Stimulated activated CD4-positive, alpha-beta T cell treated with anti-CD3 and anti-CD28 coated beads, Interleukin-2, amount 100 ng/mL, for 4 hours (primary cell): Measurements from ENCODE around the gene CBLN1.
"Not testable (repeated sequence)": the region's sequence is repeated elsewhere in the genome, so short reads cannot be mapped to it uniquely, and the experiment has no call there.

Source experiments
- DNase-seq: peaks from one replicate; pipeline ENCODE4 v3.0.0-alpha.2; 2020; ENCODE audit warnings: low read depth

Gene CBLN1

DNA sequence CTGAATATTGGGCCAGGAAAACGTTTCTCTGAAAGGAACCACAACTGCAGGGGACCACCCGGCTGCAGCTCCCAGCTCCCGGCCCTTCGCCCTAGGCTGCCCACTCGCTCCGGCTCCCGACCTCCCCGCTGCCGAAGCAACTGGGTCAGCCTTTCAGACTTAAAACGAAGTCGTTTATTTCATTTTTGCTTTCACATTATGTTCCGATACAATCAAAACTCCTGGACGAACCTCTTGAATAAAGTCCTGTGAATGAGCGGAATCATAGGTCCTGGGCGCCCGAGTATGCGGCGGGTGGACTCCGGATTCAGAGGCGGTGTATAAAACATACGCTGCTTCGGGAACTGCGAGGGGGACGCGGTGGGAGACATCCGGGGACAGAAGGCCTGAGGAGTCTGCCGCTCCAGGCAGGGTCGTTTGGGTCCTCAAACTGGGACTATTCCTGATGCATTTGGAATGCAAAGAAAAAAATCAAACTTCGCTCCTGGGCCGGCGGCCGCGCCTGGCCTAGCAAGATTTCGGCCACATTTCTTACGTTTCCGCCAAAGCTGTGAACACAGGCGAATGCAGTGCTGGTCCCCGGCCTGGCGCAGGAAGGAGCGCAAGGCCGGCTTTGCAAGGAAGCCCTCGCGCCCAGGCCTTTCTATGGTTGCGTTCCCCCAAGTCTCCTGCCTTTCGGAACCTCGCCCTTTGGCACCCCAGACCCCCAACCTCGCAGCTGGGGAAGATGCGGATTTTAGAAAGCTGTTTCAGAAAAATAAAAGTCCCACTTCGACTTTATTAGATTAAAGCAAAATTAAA lies 3.7 kb downstream of the CBLN1 start:
- no peak for DNase-seq

DNA sequence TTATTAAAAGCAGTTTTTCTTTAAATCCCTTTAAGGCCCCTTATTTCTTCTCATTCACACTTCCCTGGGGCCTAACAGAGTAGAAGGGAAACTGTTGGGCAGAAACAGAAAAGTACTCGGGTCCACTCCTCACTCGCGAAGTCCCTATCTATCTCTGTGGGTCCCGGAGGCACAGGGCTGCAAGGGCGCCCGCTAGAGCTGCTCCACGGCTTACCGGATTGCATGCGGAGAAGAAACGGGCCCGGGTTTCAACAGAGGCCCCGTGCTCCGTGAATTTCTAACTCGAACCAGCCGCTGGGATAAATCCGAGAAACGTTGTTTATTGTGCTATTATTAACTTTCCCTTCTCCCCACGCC lies 4.3 kb downstream of the CBLN1 start:
- no peak for DNase-seq

DNA sequence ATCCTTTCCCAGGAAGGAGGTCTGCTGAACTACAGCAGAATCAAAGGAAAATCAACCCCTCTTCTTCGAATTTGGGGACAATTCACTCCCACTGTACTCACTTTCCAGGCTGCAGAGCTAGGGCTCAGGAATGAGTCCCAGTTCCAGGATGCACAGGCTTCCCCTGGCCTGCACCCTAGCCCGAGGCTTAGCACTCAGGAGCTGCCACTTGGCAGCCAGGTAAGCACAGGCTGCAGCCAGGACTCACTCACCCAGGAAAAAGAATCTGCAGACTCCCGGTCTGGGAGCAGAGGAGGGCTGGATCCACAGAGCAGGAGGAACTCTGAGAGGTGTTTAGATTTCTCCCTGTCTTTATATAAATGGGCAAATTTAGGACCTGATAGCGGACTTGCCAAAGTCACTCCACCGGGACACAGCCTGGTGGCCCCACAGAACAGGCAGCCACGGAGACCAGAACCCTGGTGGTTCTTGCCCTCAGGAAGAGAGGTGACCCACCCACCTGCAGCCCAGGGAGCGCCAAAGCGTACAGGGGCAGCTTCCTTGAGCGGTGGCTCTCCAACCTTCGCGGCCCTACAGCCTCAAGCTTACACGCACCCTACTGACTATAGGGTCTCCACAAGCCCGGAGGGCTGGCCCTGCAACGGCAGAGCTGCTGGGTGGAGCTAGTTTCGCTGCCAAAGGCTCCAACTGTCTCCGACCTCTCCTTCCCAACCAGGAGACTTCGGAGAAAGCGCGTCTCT lies 4.8 kb downstream of the CBLN1 start:
- DNase-seq, result no peak

DNA sequence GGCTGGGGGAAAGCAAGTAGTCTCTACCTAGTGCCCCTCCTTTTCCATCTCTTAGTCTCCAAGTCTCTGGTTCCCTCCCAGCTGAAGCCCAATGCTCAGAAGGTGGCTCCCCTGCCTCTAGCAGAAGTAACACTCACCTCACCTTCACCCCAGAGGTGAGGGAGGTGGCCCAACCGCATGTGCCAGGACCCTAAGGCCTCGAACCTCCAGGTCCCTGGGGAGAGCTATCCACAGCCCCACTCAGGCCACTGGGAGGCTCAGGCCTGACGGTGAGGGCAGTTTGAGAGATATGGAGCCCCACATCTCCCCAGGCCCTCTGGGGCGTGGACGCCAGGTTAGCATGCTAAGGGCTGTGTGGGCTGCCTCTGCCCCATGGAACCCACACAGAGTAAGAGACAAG lies 5.8 kb downstream of the CBLN1 start:
- DNase-seq, result no peak

DNA sequence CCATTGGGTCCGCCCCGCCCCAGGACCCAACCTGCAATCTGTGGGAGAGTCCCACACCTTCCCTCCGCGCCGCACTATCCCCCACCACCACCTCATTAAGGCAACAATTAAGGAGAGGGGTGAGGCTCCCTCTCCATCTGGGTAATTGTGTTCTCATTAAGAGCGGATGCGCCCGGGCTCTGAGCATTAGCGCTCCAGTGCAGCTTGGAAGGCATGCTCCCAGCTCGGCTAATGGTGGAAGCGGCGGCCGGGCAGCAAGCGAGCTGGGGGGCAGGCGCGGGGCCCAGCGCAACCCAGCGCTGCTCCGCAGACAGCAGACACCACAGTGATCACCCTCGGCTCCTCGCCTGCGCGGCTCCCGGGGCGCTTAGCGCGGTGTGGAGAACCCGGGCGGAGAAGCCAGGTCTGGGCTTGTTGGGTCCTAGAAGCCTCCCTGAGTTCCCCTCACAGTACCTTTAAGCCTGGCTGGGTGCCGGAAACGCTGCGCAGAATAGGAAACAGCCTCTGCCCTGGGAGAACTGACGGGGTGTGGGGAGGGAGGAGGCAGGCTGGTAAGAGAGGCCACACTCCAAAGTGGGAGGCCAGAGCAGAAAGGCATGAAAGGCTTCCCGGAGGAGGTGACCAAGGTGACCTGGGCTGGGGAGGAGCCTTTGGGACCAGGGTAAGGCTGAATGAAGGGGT lies 6.4 kb downstream of the CBLN1 start:
- no peak for DNase-seq

DNA sequence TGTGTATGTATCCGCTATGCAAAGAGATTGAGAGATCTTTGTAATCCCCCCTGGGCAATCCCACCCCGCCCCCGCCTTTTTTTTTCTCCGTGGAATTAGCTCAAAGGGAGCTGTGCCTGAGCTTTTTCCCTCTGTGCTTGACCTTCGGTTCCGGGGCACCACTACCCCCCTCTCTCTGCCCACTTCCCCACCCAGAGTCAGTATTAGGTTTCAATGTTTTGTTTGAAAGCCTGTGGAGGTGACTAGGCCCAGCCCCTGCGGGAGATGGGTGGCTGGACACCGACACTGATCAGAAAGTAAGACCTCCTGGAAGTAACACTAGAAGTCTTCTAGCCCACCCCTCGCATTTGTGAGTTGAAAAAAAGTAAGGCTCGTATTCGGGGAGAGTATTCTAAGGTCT lies 7.0 kb downstream of the CBLN1 start:
- no peak for DNase-seq

DNA sequence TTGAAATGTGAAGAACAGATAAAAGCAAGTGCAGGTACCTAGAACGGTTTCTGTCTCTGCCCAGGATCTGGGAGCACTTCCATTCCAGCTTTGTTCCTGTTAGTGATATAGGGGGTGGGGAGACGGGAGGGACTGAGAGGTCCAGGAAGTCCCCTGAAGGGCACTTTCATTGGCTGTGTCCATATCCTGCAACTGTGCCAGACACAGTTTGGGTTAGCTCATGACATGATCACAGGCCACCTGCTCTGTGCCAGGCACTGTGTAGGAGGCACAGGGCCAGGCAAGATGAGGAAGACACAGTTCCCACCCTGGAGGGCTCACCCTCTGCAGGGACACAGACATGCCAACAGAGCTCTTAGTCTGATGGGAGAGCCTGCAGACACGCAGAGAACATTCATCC lies 7.9 kb downstream of the CBLN1 start:
- DNase-seq, result no peak

DNA sequence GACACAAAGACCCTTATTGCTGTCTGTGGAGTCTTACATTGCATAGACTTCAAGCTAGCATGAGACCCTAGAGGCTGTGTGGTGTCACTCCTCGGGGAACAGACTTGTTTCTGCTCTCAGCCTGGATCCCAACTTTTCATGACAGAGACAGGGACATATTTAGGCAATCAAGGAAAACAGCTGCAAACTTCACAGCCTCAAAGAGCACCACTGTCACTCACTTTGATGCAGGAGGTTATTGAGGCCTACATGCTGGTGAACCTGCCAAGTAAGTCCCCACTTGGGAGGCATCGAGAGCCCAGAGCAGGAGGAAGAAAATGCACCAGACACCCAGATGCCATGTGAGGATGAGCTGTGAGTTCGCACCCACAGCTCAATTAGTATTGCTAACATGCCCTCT lies 10.3 kb downstream of the CBLN1 start:
- no peak for DNase-seq

DNA sequence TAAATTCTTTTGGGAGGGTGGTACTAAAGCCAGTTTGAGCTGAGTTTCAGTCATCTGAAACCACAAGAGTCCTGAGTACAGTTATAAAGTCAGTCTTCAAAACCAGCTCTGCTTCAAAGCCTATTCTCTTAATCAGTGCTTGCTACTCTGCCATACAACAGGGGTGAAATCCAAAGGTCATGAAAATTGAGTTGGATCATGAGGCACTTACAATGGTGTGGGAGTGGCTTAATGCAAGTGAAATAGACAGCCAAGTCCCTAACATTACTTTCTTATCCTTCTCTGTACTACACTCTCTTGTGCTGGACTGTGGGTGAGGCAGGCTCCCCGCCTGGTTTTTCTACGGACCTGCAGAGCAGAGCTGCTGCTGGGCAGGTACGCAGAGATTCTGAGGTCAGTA lies 12.4 kb downstream of the CBLN1 start:
- DNase-seq, result no peak

DNA sequence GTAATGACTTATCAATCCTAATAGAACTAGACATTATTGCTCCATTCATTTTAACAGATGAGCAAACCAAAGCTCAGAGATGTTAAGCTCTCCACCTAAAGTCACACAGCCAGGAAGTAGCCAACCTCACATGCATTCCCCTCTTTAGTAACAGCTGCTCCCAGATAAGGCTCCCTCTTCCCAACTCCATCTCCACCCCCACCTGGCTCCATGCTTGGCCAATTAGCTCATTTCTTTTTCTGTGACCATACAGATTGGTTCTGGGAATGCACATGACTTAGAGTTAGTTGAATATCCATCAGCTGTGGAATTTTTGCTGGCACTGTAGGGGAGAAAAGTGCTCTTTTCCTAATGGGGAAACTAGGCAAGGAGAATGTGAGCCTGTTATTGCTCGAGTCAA lies 13.0 kb downstream of the CBLN1 start:
- DNase-seq, result no peak

DNA sequence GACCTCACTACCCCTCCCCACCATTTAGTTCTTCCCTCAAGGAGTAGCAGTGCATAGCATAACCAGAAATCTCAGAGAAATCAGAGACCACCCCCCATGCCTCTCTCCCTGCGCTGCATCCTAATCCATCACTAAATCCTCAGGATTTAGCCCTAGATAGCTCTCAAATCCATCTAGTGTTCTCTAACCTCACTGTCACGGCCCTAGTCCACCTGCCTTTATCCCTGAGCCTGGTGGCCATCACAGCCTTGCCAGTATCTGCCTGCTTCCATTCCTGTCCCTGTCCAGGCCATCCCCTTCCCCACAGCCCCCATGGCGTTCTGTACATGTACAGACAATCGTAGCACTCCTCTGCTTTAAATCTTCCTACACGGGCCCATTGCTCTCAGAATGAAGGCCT lies 19.1 kb downstream of the CBLN1 start:
- no peak for DNase-seq

DNA sequence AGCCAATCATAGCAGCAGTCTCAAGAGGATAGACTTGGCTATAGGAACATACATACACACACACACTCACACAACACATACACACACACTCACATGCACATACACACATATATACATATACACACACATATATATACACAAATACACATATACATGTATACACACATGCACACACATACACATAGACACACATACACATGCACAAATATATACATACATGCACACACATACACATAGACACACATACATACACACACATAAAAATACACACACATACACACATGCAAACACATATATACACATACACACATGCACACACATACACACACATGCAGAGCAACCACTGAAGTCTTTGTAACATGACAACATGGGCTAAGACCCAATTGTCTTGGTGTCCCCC lies 19.7 kb downstream of the CBLN1 start:
- DNase-seq, result no peak

DNA sequence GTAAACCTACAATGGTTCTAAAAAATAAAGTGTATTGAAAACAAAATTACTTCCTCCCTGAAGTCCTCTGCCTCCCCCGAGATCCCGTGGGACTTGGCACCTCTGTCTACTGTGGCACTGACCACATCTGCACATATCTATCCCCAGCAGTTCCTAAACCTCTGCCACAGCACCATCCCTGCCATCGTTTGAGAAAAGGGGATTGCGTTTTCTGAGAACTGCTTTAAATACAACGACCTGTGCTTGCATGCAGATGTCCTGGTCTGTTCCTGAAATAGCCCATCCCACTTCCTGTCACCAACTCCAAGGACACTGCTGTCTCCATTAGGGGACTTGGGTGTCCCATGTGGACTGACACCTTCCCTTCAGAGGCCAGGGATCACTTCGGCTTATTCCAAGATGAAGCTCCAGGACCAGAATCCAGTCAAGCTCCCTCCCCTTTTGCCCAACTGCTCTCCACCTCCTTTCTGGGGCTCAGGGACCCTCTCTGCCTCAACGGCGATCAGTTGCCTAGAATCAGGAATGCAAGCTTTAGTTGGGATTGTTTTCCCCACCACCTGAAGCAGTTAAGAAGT lies 20.6 kb downstream of the CBLN1 start:
- no peak for DNase-seq

DNA sequence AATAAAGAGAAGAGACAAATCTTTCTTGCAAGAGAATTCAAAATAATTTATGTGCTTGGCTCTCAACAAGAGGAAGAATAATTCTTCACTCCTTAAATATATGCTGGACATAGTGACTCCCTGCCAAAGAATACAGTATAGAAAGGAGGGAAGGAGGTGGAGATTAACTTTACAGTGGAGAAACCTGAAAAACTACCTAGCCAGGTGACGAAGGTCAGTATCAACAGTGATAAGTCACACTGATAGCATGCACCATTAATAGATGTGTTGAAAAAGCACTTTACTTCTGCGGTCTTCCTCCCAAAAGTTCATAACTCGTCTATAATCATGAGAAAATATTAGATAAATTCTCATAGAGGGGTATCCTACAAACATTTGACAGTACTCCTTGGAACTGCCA lies 21.4 kb downstream of the CBLN1 start:
- no peak for DNase-seq

DNA sequence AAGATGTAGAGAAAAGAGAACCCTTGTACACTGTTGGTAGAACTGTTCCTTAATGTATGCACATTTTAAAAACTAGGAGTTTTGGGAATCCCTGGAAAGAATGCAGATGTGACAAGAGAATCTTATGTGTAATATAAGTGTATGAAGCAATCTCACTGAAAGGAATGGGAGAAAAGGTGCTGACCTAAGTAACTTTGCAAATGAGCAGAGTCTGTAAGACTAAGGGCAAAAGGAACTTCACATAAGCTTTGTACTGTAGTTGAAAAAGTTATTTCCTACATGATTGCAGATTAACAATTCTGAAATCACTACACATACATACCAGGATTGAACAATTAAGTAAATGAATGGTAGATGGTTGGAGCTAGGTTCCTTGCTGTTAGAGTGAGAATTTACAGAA lies 22.3 kb downstream of the CBLN1 start:
- DNase-seq, result no peak

DNA sequence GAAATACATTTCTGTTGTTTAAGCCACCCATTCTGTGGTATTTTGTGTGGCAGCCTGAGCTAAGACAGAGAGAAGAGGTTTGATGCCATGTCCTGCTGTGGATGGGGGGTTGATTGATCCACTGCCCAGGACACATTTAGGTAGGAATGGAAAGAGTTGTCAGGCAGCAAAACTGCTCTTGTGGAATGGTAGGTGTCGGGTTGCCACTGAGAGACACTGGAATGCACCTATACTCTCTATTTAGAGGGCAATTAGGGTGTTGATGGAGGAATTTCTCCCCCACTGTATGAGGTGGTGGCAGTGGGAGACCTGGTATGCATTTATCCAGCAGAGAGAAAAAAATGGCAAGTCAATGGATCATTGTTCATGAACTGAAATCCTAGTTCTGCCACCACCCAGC lies 30.9 kb downstream of the CBLN1 start:
- DNase-seq, result no peak

DNA sequence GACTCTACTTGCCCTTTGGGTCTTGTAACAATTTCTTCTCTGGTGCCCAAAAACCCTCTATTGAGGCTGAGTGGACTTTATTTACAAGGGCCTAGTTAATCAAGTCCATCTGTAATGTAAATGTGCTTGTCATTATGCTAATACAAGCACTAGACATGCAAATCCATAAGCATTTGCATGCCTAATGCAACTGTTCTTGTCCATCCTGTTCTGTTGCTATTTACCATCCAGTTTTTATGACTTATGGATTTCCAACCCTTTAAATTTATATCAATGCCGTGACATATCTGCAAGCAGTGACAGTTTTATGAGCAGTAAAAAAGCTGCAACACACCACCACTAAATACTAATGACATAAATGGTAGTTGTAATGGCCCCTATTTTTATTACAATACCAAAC lies 33.4 kb downstream of the CBLN1 start:
- no peak for DNase-seq

DNA sequence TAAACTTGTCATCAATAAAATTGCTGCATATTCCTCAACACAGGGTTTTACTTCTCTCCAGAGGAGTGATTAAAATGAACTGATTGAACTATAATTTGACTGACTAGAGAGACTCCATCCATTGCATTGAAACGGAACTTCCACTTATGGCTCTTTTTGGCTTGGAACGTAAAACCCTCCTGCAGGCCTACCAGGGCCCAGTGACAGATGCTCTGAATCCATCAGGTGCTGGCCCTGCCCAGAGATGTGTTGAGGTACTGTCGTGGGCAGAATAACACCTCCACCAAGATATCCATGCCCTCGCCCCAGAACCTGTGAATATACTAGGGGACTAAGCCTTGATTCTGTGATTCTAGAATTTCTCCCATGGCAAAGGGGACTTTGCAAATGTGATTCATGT lies 45.4 kb downstream of the CBLN1 start:
- no peak for DNase-seq

DNA sequence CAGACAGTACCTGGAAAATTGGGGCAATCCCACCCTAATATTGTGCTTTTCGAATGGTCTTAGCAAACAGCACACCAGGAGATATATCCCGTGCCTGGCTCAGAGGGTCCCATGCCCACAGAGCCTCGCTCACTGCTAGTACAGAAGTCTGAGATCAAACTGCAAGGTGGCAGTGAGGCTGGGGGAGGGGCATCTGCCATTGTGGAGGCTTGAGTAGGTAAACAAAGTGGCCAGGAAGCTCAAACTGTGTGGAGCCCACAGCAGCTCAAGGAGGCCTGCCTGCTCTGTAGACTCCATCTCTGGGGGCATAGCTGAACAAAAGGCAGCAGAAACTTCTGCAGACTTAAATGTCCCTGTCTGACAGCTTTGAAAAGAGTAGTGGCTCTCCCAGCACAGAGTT lies 53.3 kb downstream of the CBLN1 start:
- DNase-seq, result not testable (repeated sequence)
